Measurements from ENCODE around the gene PDZD8. TPM values are rescaled to one million over a fixed set of nuclear protein-coding genes. Genes with fewer than 3 reads are reported as not detected.

Gene PDZD8
- total RNA-seq, 4 donors from 2014 or later, result 32.1 to 43.7 (median 38.0) TPM

- Histone ChIP-seq H3K4me3 (peak overlapping the region; percentile 75 to 95 (median 92)), H3K27ac (replicated peaks in 1 of 4) (peak overlapping the region; percentile 97 to 99 (median 98)), H3K36me3 (no peaks in the 10 kb centered on the region), H3K27me3 (peaks cover 0 to 10% (median 0%) of the 10 kb centered on the region in 4 donors), H3K4me1 (peaks cover 41 to 50% (median 48%) of the 10 kb centered on the region in 4 donors), H3K9me3 (no peaks in the 10 kb centered on the region)
- TF ChIP-seq POLR2AphosphoS5 (IDR thresholded peaks at IDR 0.05) (no peak), CTCF (IDR thresholded peaks at IDR 0.05) (no peak), POLR2A (IDR thresholded peaks at IDR 0.05; ENCODE audit: low read depth) (no peak)
- WGBS, result 0% methylated on average over 17 of the region's 92 CpGs
- no peak for DNase-seq (ENCODE audit: extremely low spot score)
- intact Hi-C loops (cut with DNase I), result loop anchor here (10.0 kb wide), 1 partner anchor 1370 kb away; no protein-coding TSS in a partner anchor
These were observed 507 bp downstream of the PDZD8 start for GRCh38 chr10:117374506-117375359.

GRCh38 chr10:117373823-117374505 is 1.3 kb downstream of the PDZD8 start:
- no peak for DNase-seq (ENCODE audit: extremely low spot score)
- no peak for TF ChIP-seq EP300 (IDR thresholded peaks at IDR 0.05)
- TF ChIP-seq CTCF (IDR thresholded peaks at IDR 0.05), result no peak
- TF ChIP-seq POLR2AphosphoS5 (IDR thresholded peaks at IDR 0.05), result peak; percentile 36 to 79
- TF ChIP-seq POLR2A (IDR thresholded peaks at IDR 0.05; ENCODE audit: low read depth), result no peak
- WGBS, result under 1% methylated on average over 24 of the region's 31 CpGs
- H3K27ac ChIP-seq (replicated peaks in 1 of 4), result peak overlapping the region; percentile 97 to 99 (median 98)
- no peaks in the 10 kb centered on the region for H3K36me3 ChIP-seq
- H3K9me3 ChIP-seq, result no peaks in the 10 kb centered on the region
- H3K4me3 ChIP-seq, result peak overlapping the region; percentile 75 to 95 (median 92)
- H3K4me1 ChIP-seq, result peaks cover 41 to 56% (median 54%) of the 10 kb centered on the region in 4 donors
- H3K27me3 ChIP-seq, result peaks cover 0 to 2% (median 0%) of the 10 kb centered on the region in 4 donors
- intact Hi-C loops (cut with DNase I), result loop anchor here (10.0 kb wide), 1 partner anchor 1371 kb away; no protein-coding TSS in a partner anchor

- Histone ChIP-seq H3K9me3 (no peaks in the 10 kb centered on the region), H3K27me3 (no peaks in the 10 kb centered on the region), H3K36me3 (no peaks in the 10 kb centered on the region), H3K4me3 (no peak overlapping the region), H3K27ac (replicated peaks in 1 of 4) (no peak overlapping the region), H3K4me1 (peaks cover 38 to 78% (median 54%) of the 10 kb centered on the region in 4 donors)
- TF ChIP-seq CTCF (IDR thresholded peaks at IDR 0.05) (no peak), EP300 (IDR thresholded peaks at IDR 0.05) (no peak), POLR2A (IDR thresholded peaks at IDR 0.05; ENCODE audit: low read depth) (no peak), POLR2AphosphoS5 (IDR thresholded peaks at IDR 0.05) (no peak)
- no peak for DNase-seq (ENCODE audit: extremely low spot score)
- 54% methylated on average over 5 of the region's 5 CpGs for WGBS
- intact Hi-C loops (cut with DNase I), result loop anchor here (10.0 kb wide), 1 partner anchor 1375 kb away; no protein-coding TSS in a partner anchor
These were observed 5.0 kb downstream of the PDZD8 start for GRCh38 chr10:117370205-117370604.

- Histone ChIP-seq H3K4me1 (peaks cover 28 to 77% (median 52%) of the 10 kb centered on the region in 4 donors), H3K9me3 (no peaks in the 10 kb centered on the region), H3K4me3 (no peak overlapping the region), H3K27ac (replicated peaks in 1 of 4) (no peak overlapping the region), H3K36me3 (no peaks in the 10 kb centered on the region), H3K27me3 (no peaks in the 10 kb centered on the region)
- TF ChIP-seq POLR2A (IDR thresholded peaks at IDR 0.05; ENCODE audit: low read depth) (no peak), EP300 (IDR thresholded peaks at IDR 0.05) (no peak), POLR2AphosphoS5 (IDR thresholded peaks at IDR 0.05) (no peak), CTCF (IDR thresholded peaks at IDR 0.05) (no peak)
- 92% methylated on average over 5 of the region's 5 CpGs for WGBS
- DNase-seq (ENCODE audit: extremely low spot score), result no peak
- intact Hi-C loops (cut with DNase I), result no loop called here
These were observed 7.5 kb downstream of the PDZD8 start for GRCh38 chr10:117367718-117368117.
